Measurements from ENCODE around the gene MRPL9. TPM values are rescaled to one million over a fixed set of nuclear protein-coding genes. Genes with fewer than 3 reads are reported as not detected.

The MRPL9 gene
- total and polyA plus RNA-seq, 10 of the 15 experiments (the other 5 are each of a cell fraction or from before 2014, with no cell fraction given), result 35.7 to 161 (median 110) TPM

DNA sequence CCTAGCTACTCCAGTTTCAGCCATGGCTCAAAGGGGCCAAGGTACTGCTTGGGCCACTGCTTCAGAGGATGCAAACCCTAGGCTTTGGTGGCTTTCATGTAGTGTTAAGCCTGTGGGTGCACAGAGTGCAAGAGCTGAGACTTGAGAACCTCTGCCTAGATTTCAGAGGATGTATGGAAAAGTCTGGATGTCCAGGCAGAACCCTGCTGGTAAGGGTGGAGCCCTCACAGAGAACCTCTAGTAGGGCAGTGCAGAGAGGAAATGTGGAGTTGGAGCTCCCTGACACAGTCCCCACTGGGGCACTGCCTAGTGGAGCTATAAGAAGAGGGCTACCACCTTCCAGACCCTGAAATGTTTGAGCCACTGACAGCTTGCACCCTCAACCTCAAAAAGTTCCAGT lies 25.8 kb downstream of the MRPL9 start:
- no peaks in the 10 kb centered on the region for H3K79me2 ChIP-seq (ENCODE audit: control insufficient read depth, insufficient read depth, low read length)
- no peaks in the 10 kb centered on the region for H3K36me3 ChIP-seq (ENCODE audit: control insufficient read depth in 2 of 2, insufficient read depth in 2 of 2, low read length in 1 of 2)
- SMC1A ChIA-PET (ENCODE audit: uncharacterized antibody, unreplicated experiment), result interaction anchor here (1.1 kb wide), 1 partner anchor 143 kb away, joined by 3 read pairs; no protein-coding TSS in a partner anchor
- no peaks in the 10 kb centered on the region for H3K27me3 ChIP-seq (replicated peaks in 1 of 2; ENCODE audit: control insufficient read depth in 2 of 2, insufficient read depth in 2 of 2, low read length in 1 of 2)
- CTCF ChIA-PET, result interaction anchor here (2.5 kb wide), 1 partner anchor 144 kb away, joined by 7 read pairs; no protein-coding TSS in a partner anchor
- H3K27ac ChIP-seq (ENCODE audit: control insufficient read depth, insufficient read depth), result no peak overlapping the region
- no peak overlapping the region for H3K9ac ChIP-seq (ENCODE audit: control insufficient read depth, insufficient read depth, low read length)
- in situ Hi-C loops (cut with MboI) (loop anchor here (5.0 kb wide), 1 partner anchor 50 kb away; no protein-coding TSS in a partner anchor), intact Hi-C loops (cut with micrococcal nuclease; ENCODE audit: unreplicated experiment) (no loop called here)
- FAIRE-seq (no peak), ATAC-seq (no peak), DNase-seq (ENCODE audit: low read depth, low spot score) (no peak)
- no peak overlapping the region for H3K4me2 ChIP-seq (ENCODE audit: control insufficient read depth, insufficient read depth)
- H3K4me3 ChIP-seq, result no peak overlapping the region
- POLR2A ChIA-PET, result no interaction called here
- no peak overlapping the region for H2AFZ ChIP-seq (ENCODE audit: control insufficient read depth, low read depth, low read length)
- TF ChIP-seq EZH2 (IDR thresholded peaks at IDR 0.05; ENCODE audit: borderline replicate concordance, control insufficient read depth, low read depth, low read length) (no peak), NFIC (IDR thresholded peaks at IDR 0.05; ENCODE audit: low read depth, low read length) (no peak), STAT1 (conservative IDR thresholded peaks at IDR 0.05) (no peak), TAF1 (IDR thresholded peaks at IDR 0.05; ENCODE audit: borderline replicate concordance, low read depth, low read length) (no peak)
- peaks cover 7% of the 10 kb centered on the region; the same call in 1 of the 3 replicates for H3K9me3 ChIP-seq (replicated peaks; ENCODE audit: control insufficient read depth, insufficient read depth, low read length)
- no peaks in the 10 kb centered on the region for H3K4me1 ChIP-seq (ENCODE audit: control insufficient read depth, insufficient read depth, low read length)
- RAD21 ChIA-PET (ENCODE audit: unreplicated experiment), result no interaction called here
- BruUV-seq (replicated peaks), result no TSS peak
- no peaks in the 10 kb centered on the region for H4K20me1 ChIP-seq (ENCODE audit: control insufficient read depth, insufficient read depth)

DNA sequence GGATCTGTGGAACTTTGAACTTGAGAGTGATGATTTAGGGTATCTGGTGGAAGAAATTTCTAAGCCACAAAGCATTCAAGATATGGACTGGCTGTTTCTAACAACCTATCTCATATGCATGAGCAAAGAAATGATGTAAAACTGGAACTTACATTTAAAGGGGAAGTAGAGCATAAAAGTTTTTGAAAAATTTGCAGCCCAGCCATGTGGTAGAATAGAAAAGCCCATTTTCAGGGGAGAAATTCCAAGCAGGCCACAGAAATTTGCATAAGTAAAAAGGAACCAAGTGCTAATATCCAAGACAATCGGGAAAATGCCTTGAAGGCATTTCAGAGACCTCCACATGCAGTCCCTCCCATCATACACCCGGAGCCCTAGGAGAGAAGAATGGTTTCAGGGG lies 26.3 kb downstream of the MRPL9 start:
- ATAC-seq, result no peak
- H2AFZ ChIP-seq (ENCODE audit: control insufficient read depth, low read depth, low read length), result no peak overlapping the region
- CTCF ChIA-PET, result interaction anchor here (2.5 kb wide), 1 partner anchor 144 kb away, joined by 7 read pairs; no protein-coding TSS in a partner anchor
- no peak for FAIRE-seq
- no peak overlapping the region for H3K9ac ChIP-seq (ENCODE audit: control insufficient read depth, insufficient read depth, low read length)
- DNase-seq (ENCODE audit: low read depth, low spot score), result no peak
- in situ Hi-C loops (cut with MboI) (loop anchor here (5.0 kb wide), 1 partner anchor 50 kb away; no protein-coding TSS in a partner anchor), intact Hi-C loops (cut with micrococcal nuclease; ENCODE audit: unreplicated experiment) (no loop called here)
- H3K4me3 ChIP-seq, result no peak overlapping the region
- no peak overlapping the region for H3K4me2 ChIP-seq (ENCODE audit: control insufficient read depth, insufficient read depth)
- no peak overlapping the region for H3K27ac ChIP-seq (ENCODE audit: control insufficient read depth, insufficient read depth)
- POLR2A ChIA-PET, result no interaction called here
- no peaks in the 10 kb centered on the region for H3K79me2 ChIP-seq (ENCODE audit: control insufficient read depth, insufficient read depth, low read length)
- H3K27me3 ChIP-seq (replicated peaks in 1 of 2; ENCODE audit: control insufficient read depth in 2 of 2, insufficient read depth in 2 of 2, low read length in 1 of 2), result no peaks in the 10 kb centered on the region
- no peaks in the 10 kb centered on the region for H4K20me1 ChIP-seq (ENCODE audit: control insufficient read depth, insufficient read depth)
- WGBS (ENCODE audit: insufficient coverage, insufficient replicate concordance, low lambda C conversion rate, missing lambda C conversion rate), result 0% methylated on average over 2 of the region's 2 CpGs
- H3K9me3 ChIP-seq (replicated peaks; ENCODE audit: control insufficient read depth, insufficient read depth, low read length), result peaks cover 7% of the 10 kb centered on the region; the same call in 1 of the 3 replicates
- H3K4me1 ChIP-seq (ENCODE audit: control insufficient read depth, insufficient read depth, low read length), result no peaks in the 10 kb centered on the region
- RAD21 ChIA-PET (ENCODE audit: unreplicated experiment), result no interaction called here
- no peaks in the 10 kb centered on the region for H3K36me3 ChIP-seq (ENCODE audit: control insufficient read depth in 2 of 2, insufficient read depth in 2 of 2, low read length in 1 of 2)
- no TSS peak for BruUV-seq (replicated peaks)
- SMC1A ChIA-PET (ENCODE audit: uncharacterized antibody, unreplicated experiment), result interaction anchor here (1.1 kb wide), 1 partner anchor 143 kb away, joined by 3 read pairs; no protein-coding TSS in a partner anchor
- TF ChIP-seq FOXK2 (IDR thresholded peaks at IDR 0.05) (no peak), CTCF (IDR thresholded peaks at IDR 0.05 in 2 of 3, conservative IDR thresholded peaks at IDR 0.05 in 1 of 3; ENCODE audit: control insufficient read depth in 2 of 3, extremely low read depth in 1 of 3, insufficient read depth in 1 of 3, low read depth in 3 of 3, low read length in 3 of 3) (no peak), TCF7 (IDR thresholded peaks at IDR 0.05; ENCODE audit: borderline replicate concordance) (no peak), CEBPZ (IDR thresholded peaks at IDR 0.05; ENCODE audit: low read depth, low read length) (no peak), TCF12 (IDR thresholded peaks at IDR 0.05; ENCODE audit: low read depth, low read length) (no peak), NFYA (IDR thresholded peaks at IDR 0.05; ENCODE audit: borderline replicate concordance, low read depth, low read length) (no peak), BACH1 (IDR thresholded peaks at IDR 0.05; ENCODE audit: borderline replicate concordance) (no peak), HDAC6 (IDR thresholded peaks at IDR 0.05; ENCODE audit: unreplicated experiment) (no peak), CBX5 (IDR thresholded peaks at IDR 0.05; ENCODE audit: low read depth) (no peak), POU2F2 (IDR thresholded peaks at IDR 0.05; ENCODE audit: borderline replicate concordance, low read depth, low read length) (no peak)

All from GM12878 (cell line).